Esophagus muscularis mucosa (tissue), 4 donors: ENCODE measurements around the gene HOXC9. TPM values are rescaled to one million over a fixed set of nuclear protein-coding genes. Genes with fewer than 3 reads are reported as not detected.
A peak's percentile ranks its signal among the peaks of the same experiment; 100 is the strongest.

Source experiments
- DNase-seq: peaks from one replicate; pipeline ENCODE4 v3.0.0-alpha.2; 2017; ENCODE audit errors: extremely low spot score
- H3K27ac ChIP-seq, 4 donors: fragments of 200-600 bp; sonication (generic); replicated peaks in 1 of 4; 1 replicate in 3 of 4; 2 replicates in 1 of 4; pipeline ENCODE4 v1.5.1; 2016 to 2019; ENCODE audit warnings: mild to moderate bottlenecking in 1 of 4
- H3K27me3 ChIP-seq, 4 donors: fragments of 200-600 bp; sonication (generic); one replicate each; pipeline versions ENCODE4 v1.5.1 to v1.6.0; 2016 to 2019
- H3K36me3 ChIP-seq, 4 donors: fragments of 200-600 bp; sonication (generic); one replicate each; pipeline ENCODE4 v1.5.1; 2016 to 2019
- H3K4me1 ChIP-seq, 4 donors: fragments of 200-600 bp; sonication (generic); one replicate each; pipeline ENCODE4 v1.5.1; 2016 to 2019
- H3K4me3 ChIP-seq, 4 donors: fragments of 200-600 bp; sonication (generic); 1 replicate in 2 of 4; 2 replicates in 2 of 4; pipeline ENCODE4 v1.5.1; 2016 to 2019; ENCODE audit warnings: mild to moderate bottlenecking in 4 of 4, moderate library complexity in 1 of 4
- H3K9me3 ChIP-seq, 4 donors: fragments of 200-600 bp; sonication (generic); 1 replicate in 3 of 4; 2 replicates in 1 of 4; pipeline ENCODE4 v1.5.1; 2016 to 2019
- CTCF ChIP-seq, 3 experiments: fragments of 200-600 bp in 2 of 3; fragments of 450-650 bp in 1 of 3; sonication (generic) in 2 of 3; IDR thresholded peaks; one replicate each; pipeline ENCODE4 v1.5.1; 2017 to 2019; ENCODE audit warnings: antibody characterized with exemption in 3 of 3, mild to moderate bottlenecking in 2 of 3, moderate library complexity in 1 of 3
- EP300 ChIP-seq: sonication (generic); formaldehyde crosslinking; IDR thresholded peaks from one replicate; pipeline ENCODE4 v1.6.1; 2017; ENCODE audit warnings: antibody characterized with exemption
- POLR2A ChIP-seq: fragments of 450-650 bp; IDR thresholded peaks from one replicate; pipeline ENCODE4 v1.6.1; 2017; ENCODE audit warnings: antibody characterized with exemption, moderate library complexity, mild to moderate bottlenecking, low read depth
- POLR2AphosphoS5 ChIP-seq, 2 donors: sonication (generic); formaldehyde crosslinking; IDR thresholded peaks; one replicate each; pipeline ENCODE4 v1.6.1; 2017; ENCODE audit warnings: antibody characterized with exemption in 2 of 2
- WGBS: methylation state at CpG from one replicate; pipeline ENCODE4 v1.1.5; 2018; 5-methylcytosine and 5-hydroxymethylcytosine counted together
- intact Hi-C: fragments of 100-400 bp; cut with DNase I; formaldehyde crosslinking; loops from one replicate; pipeline ENCODE4 v1.15.1; 2023
- total RNA-seq, 4 donors: library from RNA; depleted of rRNA; stranded (reverse); fragments of >200 nt; gene quantifications; one replicate each; pipeline versions ENCODE4 v1.1.0 to v1.2.1, GENCODE V29; 2016

The HOXC9 gene
- total RNA-seq, 4 donors from 2014 or later = not detected

- TF ChIP-seq EP300 (no peak), CTCF (IDR thresholded peaks at IDR 0.05) (no peak), POLR2A (no peak), POLR2AphosphoS5 (IDR thresholded peaks at IDR 0.05) (no peak)
- no peaks in the 10 kb centered on the region for H3K9me3 ChIP-seq
- peaks cover 0 to 100% (median 72%) of the 10 kb centered on the region in 4 donors for H3K27me3 ChIP-seq
- H3K27ac ChIP-seq = no peak overlapping the region
- WGBS = 29% methylated on average over 7 of the region's 7 CpGs
- no peak overlapping the region for H3K4me3 ChIP-seq
- H3K4me1 ChIP-seq = peaks cover under 1 to 20% (median 13%) of the 10 kb centered on the region in 4 donors
- H3K36me3 ChIP-seq = no peaks in the 10 kb centered on the region
- no peak for DNase-seq
- intact Hi-C loops = no loop called here
These were observed 25.8 kb downstream of the HOXC9 start for GRCh38 chr12:54025499-54026405.

GRCh38 chr12:54026640-54027441, 26.9 kb downstream of the HOXC9 start:
- no peak overlapping the region for H3K27ac ChIP-seq
- peaks cover 0 to 100% (median 72%) of the 10 kb centered on the region in 4 donors for H3K27me3 ChIP-seq

GRCh38 chr12:54027442-54027786, 27.5 kb downstream of the HOXC9 start:
- Histone ChIP-seq H3K27ac (no peak overlapping the region), H3K9me3 (no peaks in the 10 kb centered on the region), H3K27me3 (peaks cover 0 to 100% (median 69%) of the 10 kb centered on the region in 4 donors), H3K4me1 (peaks cover 5 to 22% (median 15%) of the 10 kb centered on the region in 4 donors), H3K4me3 (no peak overlapping the region), H3K36me3 (no peaks in the 10 kb centered on the region)
- no peak for TF ChIP-seq POLR2AphosphoS5 (IDR thresholded peaks at IDR 0.05)
- no peak for DNase-seq
- intact Hi-C loops = no loop called here
- 51% methylated on average over 3 of the region's 3 CpGs for WGBS

More at GRCh38 chr12:54026640-54027441, 26.9 kb downstream of the HOXC9 start:
- intact Hi-C loops = no loop called here
- DNase-seq = no peak
- TF ChIP-seq POLR2AphosphoS5 (IDR thresholded peaks at IDR 0.05) = no peak
- TF ChIP-seq POLR2A = no peak
- TF ChIP-seq CTCF (IDR thresholded peaks at IDR 0.05) = no peak
- no peak for TF ChIP-seq EP300
- WGBS = 22% methylated on average over 22 of the region's 22 CpGs
- Histone ChIP-seq H3K9me3 (no peaks in the 10 kb centered on the region), H3K36me3 (no peaks in the 10 kb centered on the region), H3K4me3 (no peak overlapping the region), H3K4me1 (peaks cover 5 to 20% (median 15%) of the 10 kb centered on the region in 4 donors)

GRCh38 chr12:54028314-54029201, 28.6 kb downstream of the HOXC9 start, which contains the start of gene HOXC6:
HOXC6 (plus strand) TSS chr12:54028440; CDS start chr12:54028522, 82 bp downstream.
- no peaks in the 10 kb centered on the region for H3K36me3 ChIP-seq
- peak in 1 of 2 donors; percentile 5 for TF ChIP-seq POLR2AphosphoS5 (IDR thresholded peaks at IDR 0.05)
- no peak for TF ChIP-seq CTCF (IDR thresholded peaks at IDR 0.05)
- peaks cover 5 to 33% (median 19%) of the 10 kb centered on the region in 4 donors for H3K4me1 ChIP-seq
- WGBS = 11% methylated on average over 36 of the region's 36 CpGs
- peak within 1 kb of the TSS; percentile 27 to 36 (median 32) for H3K4me3 ChIP-seq
- H3K9me3 ChIP-seq = no peaks in the 10 kb centered on the region
- peaks cover 0 to 99% (median 67%) of the 10 kb centered on the region in 4 donors for H3K27me3 ChIP-seq
- DNase-seq = no peak
- H3K27ac ChIP-seq = no peak within 1 kb of the TSS
- intact Hi-C loops = no loop called here
